ENCODE results near the gene ZNF200.
"Not testable (repeated sequence)": the region's sequence is repeated elsewhere in the genome, so short reads cannot be mapped to it uniquely, and the experiment has no call there.

GRCh38 chr16:3182293-3182607, 52.7 kb downstream of the ZNF200 start:
- not testable (repeated sequence) for TF ChIP-seq EZH2 (IDR thresholded peaks at IDR 0.05; ENCODE audit: low read length); CTCF (optimal IDR thresholded peaks at IDR 0.05 in 1 of 3, IDR thresholded peaks at IDR 0.05 in 1 of 3, conservative IDR thresholded peaks at IDR 0.05 in 1 of 3; ENCODE audit: extremely low read depth in 1 of 3, insufficient read depth in 2 of 3, low read length in 3 of 3)
